Globus pallidus (tissue), 1 donor: ENCODE measurements around the gene ADGRG1.

Experiments
- DNase-seq: peaks from one replicate; pipeline ENCODE4 v3.0.0-alpha.2; 2015; ENCODE audit warnings: low spot score

ADGRG1 gene

GRCh38 chr16:57682809-57683635 is 54.6 kb downstream of the ADGRG1 start:
- no peak for DNase-seq

GRCh38 chr16:57683636-57684545 is 55.5 kb downstream of the ADGRG1 start:
- DNase-seq: no peak

- DNase-seq: no peak
Measured at GRCh38 chr16:57684626-57685358, 56.4 kb downstream of the ADGRG1 start.

GRCh38 chr16:57685633-57686032 is 57.2 kb downstream of the ADGRG1 start:
- DNase-seq: no peak

GRCh38 chr16:57686577-57686976 is 58.1 kb downstream of the ADGRG1 start:
- no peak for DNase-seq

- no peak for DNase-seq
Measured at GRCh38 chr16:57687363-57687929, 59.0 kb downstream of the ADGRG1 start.

GRCh38 chr16:57688487-57688986 is 60.1 kb downstream of the ADGRG1 start:
- no peak for DNase-seq

GRCh38 chr16:57688987-57689761 is 60.7 kb downstream of the ADGRG1 start:
- DNase-seq: no peak

- DNase-seq: no peak
Measured at GRCh38 chr16:57689762-57690558, 61.5 kb downstream of the ADGRG1 start.

GRCh38 chr16:57690782-57691471 is 62.5 kb downstream of the ADGRG1 start:
- DNase-seq: no peak

- DNase-seq: no peak
Measured at GRCh38 chr16:57692636-57693035, 64.2 kb downstream of the ADGRG1 start.

GRCh38 chr16:57693550-57693949 is 65.1 kb downstream of the ADGRG1 start:
- DNase-seq: no peak

GRCh38 chr16:57694231-57694724 is 65.8 kb downstream of the ADGRG1 start:
- no peak for DNase-seq

- peak; percentile 48 for DNase-seq
Measured at GRCh38 chr16:57694725-57695679, 66.6 kb downstream of the ADGRG1 start, which contains the start of gene DRC7. TSS of gene DRC7 (plus strand) at chr16:57694806. CDS start at chr16:57697950, 3,144 bp downstream.

GRCh38 chr16:57695680-57696069 is 67.2 kb downstream of the ADGRG1 start:
- no peak for DNase-seq

GRCh38 chr16:57696240-57696639 is 67.8 kb downstream of the ADGRG1 start:
- DNase-seq: no peak

- no peak for DNase-seq
Measured at GRCh38 chr16:57697896-57698537, 69.6 kb downstream of the ADGRG1 start.
